GM19324 (cell line): ENCODE data around the gene RAB32.
"Not testable (repeated sequence)": the region's sequence is repeated elsewhere in the genome, so short reads cannot be mapped to it uniquely, and the experiment has no call there.

ENCODE experiments used
- ATAC-seq: cut with Tn5 transposase; IDR thresholded peaks from one replicate; pipeline ENCODE4 v1.9.1; 2021; ENCODE audit warnings: mild to moderate bottlenecking, moderate library complexity; ENCODE audit not compliant: unreplicated experiment, low FRiP score

The RAB32 gene

GRCh38 chr6:146543211-146543939, at the start of gene RAB32:
Gene RAB32, plus strand, starts transcription at chr6:146543833. Its CDS starts 39 bp downstream, at chr6:146543872.
- peak; percentile 94 for ATAC-seq

- no peak for ATAC-seq
Measured at GRCh38 chr6:146498309-146498708, 45.3 kb upstream of the RAB32 start.

- ATAC-seq: no peak
Measured at GRCh38 chr6:146503096-146503495, 40.5 kb upstream of the RAB32 start.

GRCh38 chr6:146515212-146515611, 28.4 kb upstream of the RAB32 start:
- ATAC-seq: no peak

- no peak for ATAC-seq
Measured at GRCh38 chr6:146526192-146526591, 17.4 kb upstream of the RAB32 start.

- ATAC-seq: no peak
Measured at GRCh38 chr6:146532702-146533101, 10.9 kb upstream of the RAB32 start.

GRCh38 chr6:146542881-146543210, 787 bp upstream of the RAB32 start:
- no peak for ATAC-seq

- ATAC-seq: peak; percentile 22
Measured at GRCh38 chr6:146543940-146544615, 445 bp downstream of the RAB32 start.

GRCh38 chr6:146544616-146545182, 1.1 kb downstream of the RAB32 start:
- no peak for ATAC-seq

GRCh38 chr6:146545581-146545980, 1.9 kb downstream of the RAB32 start:
- ATAC-seq: no peak

- no peak for ATAC-seq
Measured at GRCh38 chr6:146546443-146547043, 2.9 kb downstream of the RAB32 start.

- ATAC-seq: no peak
Measured at GRCh38 chr6:146547889-146548288, 4.3 kb downstream of the RAB32 start.

- ATAC-seq: no peak
Measured at GRCh38 chr6:146548898-146549374, 5.3 kb downstream of the RAB32 start.

- no peak for ATAC-seq
Measured at GRCh38 chr6:146550911-146551310, 7.3 kb downstream of the RAB32 start.

GRCh38 chr6:146551545-146551944, 7.9 kb downstream of the RAB32 start:
- no peak for ATAC-seq

- no peak for ATAC-seq
Measured at GRCh38 chr6:146553377-146554135, 9.9 kb downstream of the RAB32 start.

- no peak for ATAC-seq
Measured at GRCh38 chr6:146560607-146561006, 17.0 kb downstream of the RAB32 start.

- ATAC-seq: not testable (repeated sequence)
Measured at GRCh38 chr6:146566661-146567060, 23.0 kb downstream of the RAB32 start.

- ATAC-seq: not testable (repeated sequence)
Measured at GRCh38 chr6:146568619-146569018, 25.0 kb downstream of the RAB32 start.

GRCh38 chr6:146574211-146574610, 30.6 kb downstream of the RAB32 start:
- ATAC-seq: no peak

- ATAC-seq: no peak
Measured at GRCh38 chr6:146578054-146578453, 34.4 kb downstream of the RAB32 start.
